T-helper 2 cell treated with Interferon-gamma antibody and Interleukin-4, amounts not matched to agents 100 ng/mL and 5 ng/mL, for 36 hours (primary cell): ENCODE data around the gene NTMT1. TPM values are rescaled to one million over a fixed set of nuclear protein-coding genes. Genes with fewer than 3 reads are reported as not detected.
"Not testable (repeated sequence)": the region's sequence is repeated elsewhere in the genome, so short reads cannot be mapped to it uniquely, and the experiment has no call there.

ENCODE experiments used
- intact Hi-C: fragments of 100-400 bp; cut with micrococcal nuclease; formaldehyde crosslinking; loops from one replicate; pipeline ENCODE4 v1.15.1; 2023
- total RNA-seq: library from RNA; stranded (reverse); gene quantifications from 2 replicates; pipeline ENCODE4 v1.2.3, GENCODE V29; 2022

The NTMT1 gene, protein sequence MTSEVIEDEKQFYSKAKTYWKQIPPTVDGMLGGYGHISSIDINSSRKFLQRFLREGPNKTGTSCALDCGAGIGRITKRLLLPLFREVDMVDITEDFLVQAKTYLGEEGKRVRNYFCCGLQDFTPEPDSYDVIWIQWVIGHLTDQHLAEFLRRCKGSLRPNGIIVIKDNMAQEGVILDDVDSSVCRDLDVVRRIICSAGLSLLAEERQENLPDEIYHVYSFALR
- total RNA-seq, result 34.4 and 38.6 TPM in 2 replicates

DNA sequence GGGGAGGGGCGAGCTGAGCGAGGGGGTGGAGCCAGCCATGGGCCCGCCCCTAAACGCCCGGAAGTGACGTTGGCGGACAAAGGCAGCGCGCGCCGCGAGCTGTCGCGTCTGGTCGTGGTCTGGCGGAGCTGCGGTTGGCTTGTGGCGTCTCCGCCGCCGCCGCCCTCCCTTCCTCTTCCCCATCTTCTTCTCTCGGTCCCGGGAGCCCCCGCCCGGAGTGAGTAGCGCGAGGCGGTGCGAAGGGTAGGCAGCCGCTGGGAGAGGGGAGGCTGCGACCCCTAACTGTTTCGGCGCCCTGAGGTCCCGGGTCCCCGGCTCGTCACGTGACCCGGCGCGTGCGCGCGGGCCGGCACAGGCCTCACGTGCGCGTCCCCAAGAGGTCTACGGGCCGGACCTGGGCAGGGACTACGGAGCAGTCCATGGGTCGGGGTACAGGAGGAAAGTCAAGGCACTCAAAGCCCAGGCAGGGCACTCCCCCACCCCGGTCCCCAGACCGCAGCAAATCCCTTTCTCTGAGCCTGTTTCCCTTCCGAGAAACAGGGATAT, at the start of gene NTMT1:
NTMT1 (plus strand) TSS at position 85 of the 546 bp plus-strand sequence. CDS start 6,541 bp downstream, outside the sequence.
- intact Hi-C loops, result loop anchor here (1.0 to 5.0 kb wide), 3 partner anchors 16 to 545 kb away; partner anchors contain the start of genes ASB6 and DOLPP1

DNA sequence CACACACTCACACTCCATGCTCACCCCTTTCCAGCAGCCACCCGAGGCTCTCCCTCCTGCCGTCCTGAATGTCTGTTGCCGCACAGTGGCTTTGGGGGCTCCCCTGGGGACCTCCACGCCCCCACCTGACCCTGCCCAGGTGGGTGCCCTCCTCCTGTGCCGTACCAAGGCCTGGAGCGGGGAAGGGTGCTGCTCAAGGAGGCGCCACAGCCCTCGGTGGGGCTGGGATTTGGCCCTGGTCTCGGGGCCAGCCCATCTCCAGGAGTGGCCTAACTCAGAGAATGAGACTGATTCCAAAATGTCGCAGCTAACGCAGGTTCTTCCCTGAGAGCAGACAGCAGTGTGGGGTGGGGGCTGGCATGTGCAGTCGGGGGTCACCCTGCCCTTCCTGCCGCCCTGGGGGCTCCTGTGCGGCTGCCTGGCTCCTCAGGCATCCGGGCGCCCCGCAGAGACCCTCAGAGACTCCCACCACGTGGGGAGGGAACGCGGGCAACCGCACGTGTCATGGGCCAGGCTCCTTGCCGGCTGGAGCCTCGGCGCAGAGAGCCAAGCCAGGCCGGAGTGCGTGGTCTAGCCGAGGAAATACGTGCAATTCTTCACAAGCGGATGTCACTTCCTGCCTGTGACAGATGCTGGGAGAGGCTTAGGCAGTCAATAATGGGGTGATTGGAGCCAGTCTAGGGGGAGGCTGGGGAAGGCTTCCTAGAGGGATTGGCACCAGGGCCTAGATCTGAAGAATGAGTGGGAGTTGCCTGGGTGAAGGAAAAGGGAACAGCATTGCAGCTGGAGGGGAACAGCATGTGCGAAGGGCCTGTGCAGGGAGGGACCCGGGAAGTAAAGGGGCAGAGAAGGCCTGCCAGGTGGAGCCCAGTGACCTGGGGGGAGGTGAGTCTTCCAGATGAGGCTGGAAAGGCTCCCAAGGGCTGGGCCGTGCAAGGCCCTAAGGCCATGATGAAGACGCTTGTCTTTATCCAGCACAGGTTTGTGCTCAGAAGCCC, 49.1 kb upstream of the NTMT1 start:
- intact Hi-C loops, result no loop called here

DNA sequence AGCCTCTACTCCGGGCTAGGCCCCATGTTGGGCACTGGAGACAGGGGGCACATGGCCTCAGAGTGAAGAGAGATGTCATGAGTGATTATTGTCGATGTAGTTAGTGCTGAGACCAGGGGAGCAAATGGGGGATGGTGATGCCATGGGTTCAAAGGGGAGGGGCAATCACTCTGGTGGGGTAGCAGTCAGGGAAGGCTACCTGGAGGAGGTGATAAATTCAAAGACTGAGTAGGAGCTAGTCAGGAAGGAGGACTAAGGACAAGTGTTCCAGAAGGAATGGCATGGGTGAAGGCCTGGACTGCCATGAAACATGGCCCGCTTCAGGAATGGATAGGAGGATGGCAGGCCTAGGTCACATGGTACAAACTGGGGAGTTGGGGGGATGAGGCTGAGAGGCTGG, 46.7 kb upstream of the NTMT1 start:
- intact Hi-C loops, result no loop called here

DNA sequence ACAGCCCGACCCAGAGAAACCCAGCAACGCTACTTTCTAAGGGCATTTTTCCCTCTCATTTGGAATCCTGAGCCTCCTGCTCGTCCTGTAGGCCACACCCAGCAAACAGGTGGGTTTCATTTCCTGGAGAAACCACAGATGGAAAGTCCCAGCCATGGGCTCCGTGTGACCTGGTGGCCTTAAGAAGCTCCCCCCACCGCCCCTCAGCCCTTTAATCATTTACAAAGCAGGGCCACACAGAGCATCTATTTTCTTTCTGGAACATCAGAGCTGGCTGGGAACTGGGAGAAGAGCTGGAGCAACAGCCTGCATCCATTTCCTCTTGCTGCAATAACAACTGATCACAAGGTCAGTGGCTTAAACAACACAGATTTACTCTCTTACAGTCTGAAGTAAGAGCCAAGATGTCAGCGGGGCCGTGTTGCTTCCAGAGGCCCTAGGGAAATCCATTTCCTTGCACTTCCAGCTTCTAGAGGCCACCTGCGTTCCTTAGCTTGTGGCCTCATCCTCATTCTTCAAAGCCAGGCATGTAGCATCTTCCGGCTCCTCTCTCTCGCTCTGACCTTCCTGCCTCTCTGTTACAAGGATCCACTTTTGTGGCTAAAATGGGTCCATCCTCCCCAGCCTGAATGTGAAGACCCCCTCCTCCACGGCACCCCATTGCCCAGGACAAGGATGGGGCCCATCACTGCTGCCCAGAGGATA, 45.6 kb upstream of the NTMT1 start:
- intact Hi-C loops, result loop anchor here (10.0 kb wide), 1 partner anchor 86 kb away; no protein-coding TSS in a partner anchor

DNA sequence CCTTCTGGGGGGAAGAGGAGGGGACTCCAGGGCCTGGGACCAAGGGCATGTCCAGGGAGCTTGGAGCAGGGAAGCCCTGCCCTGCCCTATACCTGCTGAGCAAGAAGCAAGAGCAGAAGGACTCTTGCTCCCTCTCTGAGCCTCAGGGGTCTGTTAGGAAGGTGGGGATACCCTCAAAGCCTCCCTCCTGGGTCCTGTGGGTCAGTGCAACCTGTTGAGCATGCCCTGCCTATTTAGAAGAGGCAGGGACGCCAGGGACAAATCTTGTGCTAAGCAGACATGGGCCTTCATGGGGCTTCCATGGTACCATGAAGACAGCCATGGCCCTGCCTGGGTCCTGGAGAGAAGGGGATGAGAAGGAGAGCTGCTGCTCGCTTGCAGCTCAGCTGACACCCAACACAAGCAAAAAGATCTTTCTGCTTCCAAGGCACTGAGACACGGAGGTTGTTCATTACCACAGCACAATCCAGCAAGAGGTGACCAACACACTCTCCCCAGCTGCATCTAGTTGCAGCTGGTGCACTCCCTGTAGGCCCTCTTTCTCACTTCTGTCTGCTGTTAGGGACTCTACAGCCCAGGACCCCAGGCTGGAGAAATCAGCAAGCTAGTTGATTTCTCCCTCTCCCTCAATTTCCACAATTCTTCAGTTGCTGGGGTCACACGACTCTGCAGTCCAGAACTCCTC, 44.3 kb upstream of the NTMT1 start:
- intact Hi-C loops, result loop anchor here (10.0 kb wide), 1 partner anchor 87 kb away; no protein-coding TSS in a partner anchor

DNA sequence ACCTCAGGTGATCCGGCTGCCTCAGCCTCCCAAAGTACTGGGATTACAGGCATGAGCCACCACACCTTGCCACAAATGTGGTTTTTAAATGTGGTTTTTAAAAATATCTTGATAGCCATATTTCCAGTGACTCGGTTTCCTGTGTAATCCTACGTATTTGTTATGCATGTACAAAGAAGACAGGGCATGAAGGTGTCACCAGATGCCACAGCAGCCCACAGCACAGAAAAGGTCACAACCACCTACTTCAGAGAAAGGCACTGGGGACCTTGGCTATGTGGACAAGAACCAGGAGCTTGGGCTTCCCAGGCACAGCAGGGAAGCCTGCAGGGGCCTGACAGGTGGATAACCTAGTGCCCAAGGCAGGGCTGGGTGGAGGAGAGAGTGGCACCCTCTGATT, 43.1 kb upstream of the NTMT1 start:
- intact Hi-C loops, result loop anchor here (10.0 kb wide), 1 partner anchor 88 kb away; no protein-coding TSS in a partner anchor

DNA sequence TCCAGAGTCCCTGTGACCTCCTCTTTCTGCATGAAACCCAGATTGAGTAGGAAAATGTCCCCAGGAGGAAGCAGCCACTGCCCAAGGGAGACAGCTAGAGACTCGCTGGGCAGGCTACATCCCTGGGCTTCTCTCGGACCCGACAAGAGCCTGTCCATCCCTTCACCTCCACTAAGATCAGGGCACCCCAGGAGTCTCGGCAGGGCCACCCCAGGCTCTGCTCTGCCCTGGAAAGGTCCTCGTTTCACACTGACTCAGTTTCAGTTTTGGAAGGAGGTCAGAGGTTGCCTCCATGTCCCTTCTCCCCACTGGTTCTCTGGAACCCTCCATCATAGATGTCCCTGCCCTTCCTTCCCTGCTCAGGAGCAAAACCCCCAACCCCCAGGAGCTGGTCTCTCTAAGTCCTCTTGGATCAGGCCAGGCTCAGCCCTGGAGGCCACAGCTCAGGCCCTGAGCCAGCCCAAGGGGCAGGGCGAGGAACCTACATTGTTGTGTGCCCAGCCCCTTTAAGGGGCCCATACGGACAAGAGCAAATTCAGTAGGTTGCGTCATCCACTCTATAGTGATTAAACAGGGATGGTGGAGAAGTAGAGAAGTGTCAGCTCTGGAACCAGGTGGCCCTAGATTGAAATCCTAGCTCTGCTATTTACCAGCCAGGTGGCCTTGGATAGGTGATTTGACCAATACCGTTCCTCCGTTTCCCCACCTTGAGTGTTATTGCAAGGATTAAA, 42.5 kb upstream of the NTMT1 start:
- intact Hi-C loops, result loop anchor here (10.0 kb wide), 1 partner anchor 89 kb away; no protein-coding TSS in a partner anchor

DNA sequence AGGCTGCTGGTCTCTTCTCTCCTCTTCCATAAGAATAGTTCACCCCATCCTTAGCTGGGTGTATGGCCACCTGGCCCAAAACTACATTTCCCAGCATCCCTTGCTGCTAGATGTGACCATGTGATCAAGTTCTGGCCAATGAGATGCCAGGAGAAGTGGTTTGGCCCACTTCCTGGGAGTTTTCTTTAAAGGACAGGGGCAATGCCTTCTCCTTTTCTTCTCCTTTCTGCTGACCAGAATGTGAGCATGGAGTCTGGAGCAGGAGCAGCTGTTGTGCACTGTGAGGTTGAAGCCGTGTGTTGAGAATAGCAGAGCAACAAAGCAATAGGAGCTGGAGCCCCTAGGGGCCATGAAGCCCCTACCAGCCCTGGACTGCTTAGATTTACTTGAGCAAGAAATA, 41.8 kb upstream of the NTMT1 start:
- intact Hi-C loops, result loop anchor here (10.0 kb wide), 1 partner anchor 89 kb away; no protein-coding TSS in a partner anchor

DNA sequence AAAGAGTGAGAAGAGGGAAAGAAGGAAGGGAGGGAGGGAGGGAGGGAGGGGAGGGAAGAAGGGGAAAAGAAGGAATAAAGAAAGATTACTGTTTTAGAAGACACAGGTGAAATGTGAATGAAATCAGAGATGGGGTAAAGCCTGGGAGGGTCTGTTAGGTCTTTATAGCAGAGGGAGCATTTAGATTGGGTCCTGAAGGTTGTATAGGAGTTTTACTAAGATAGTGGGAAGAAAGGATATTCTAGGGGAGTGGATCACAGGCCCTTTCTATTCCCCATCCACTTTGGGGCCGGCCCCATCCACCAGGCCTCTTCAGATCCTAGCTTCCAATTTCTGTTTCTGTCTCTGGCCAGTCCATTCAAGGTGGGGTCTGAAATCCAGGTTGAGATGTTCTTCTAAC, 40.6 kb upstream of the NTMT1 start:
- intact Hi-C loops, result loop anchor here (10.0 kb wide), 1 partner anchor 91 kb away; no protein-coding TSS in a partner anchor

DNA sequence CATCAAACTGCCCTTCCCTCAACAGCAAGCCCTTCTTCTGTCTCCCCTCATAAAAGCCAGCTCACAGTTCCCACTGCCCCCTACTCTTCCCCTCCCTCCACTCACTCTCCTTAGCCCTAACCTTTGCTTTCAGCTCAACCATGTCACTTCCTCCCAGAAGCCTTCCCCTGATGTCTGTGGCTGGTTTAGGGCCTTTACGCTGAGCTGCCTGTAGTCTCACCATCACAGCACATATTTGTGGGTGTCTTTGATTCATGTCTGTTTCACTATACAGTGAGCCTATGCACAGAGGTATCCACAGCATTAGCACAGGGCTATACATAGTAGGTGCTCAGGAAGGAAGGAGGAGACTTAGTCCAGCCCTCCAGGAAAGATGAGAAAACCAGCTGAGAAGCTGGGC, 39.7 kb upstream of the NTMT1 start:
- intact Hi-C loops, result loop anchor here (10.0 kb wide), 1 partner anchor 91 kb away; no protein-coding TSS in a partner anchor

DNA sequence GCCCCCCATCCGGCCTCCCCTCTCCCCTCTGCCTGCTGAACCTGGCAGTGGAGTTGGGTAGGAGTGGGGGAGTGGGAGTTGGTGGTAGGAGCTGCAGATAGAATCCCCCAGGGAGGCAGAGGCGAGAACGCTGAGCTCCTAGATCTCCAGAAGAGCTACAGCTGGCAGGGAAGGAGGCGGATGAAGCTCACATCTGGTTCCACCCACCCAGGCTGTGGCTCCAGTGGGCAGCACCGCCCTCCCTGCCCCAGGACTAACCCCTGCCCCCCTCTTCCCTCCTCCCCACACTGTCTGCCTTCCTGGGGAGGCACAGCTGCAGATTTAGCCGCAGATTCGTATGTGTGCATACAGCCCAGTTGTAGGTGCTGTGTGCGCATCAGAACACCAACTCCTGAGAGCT, 39.3 kb upstream of the NTMT1 start:
- intact Hi-C loops, result loop anchor here (10.0 kb wide), 1 partner anchor 92 kb away; no protein-coding TSS in a partner anchor

DNA sequence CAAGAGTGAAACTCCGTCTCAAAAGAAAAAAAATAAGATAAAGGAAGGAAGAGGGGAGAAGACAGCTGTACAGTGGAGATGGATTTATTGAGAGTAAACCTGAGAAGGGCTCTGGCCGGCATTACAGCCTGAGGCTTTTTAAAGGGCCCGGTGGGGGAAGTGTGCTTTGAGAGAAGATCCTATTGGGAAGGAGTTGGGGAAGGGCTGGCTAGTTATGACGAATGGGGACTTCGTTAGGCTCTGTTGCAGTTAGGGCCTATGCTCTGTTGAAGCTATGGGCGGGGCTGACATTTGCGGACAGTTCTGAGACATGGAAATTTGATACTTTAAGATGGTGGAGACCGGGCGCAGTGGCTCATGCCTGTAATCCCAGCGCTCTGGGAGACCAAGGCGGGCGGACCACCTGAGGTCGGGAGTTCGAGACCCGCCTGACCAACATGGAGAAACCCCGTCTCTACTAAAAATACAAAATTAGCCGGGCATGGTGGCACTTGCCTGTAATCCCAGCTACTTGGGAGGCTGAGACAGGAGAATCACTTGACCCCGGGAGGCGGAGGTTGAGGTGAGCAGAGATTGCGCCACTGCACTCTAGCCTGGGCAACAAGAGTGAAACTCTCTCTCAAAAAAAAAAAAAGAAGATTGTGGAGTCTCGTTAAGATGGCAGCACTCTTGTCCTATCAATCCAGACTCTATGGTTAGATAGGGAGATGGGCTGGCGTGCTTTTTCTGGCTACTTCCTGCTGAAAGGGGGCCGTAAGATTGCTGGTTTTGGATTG, 38.3 kb upstream of the NTMT1 start:
- intact Hi-C loops, result loop anchor here (10.0 kb wide), 1 partner anchor 93 kb away; no protein-coding TSS in a partner anchor

DNA sequence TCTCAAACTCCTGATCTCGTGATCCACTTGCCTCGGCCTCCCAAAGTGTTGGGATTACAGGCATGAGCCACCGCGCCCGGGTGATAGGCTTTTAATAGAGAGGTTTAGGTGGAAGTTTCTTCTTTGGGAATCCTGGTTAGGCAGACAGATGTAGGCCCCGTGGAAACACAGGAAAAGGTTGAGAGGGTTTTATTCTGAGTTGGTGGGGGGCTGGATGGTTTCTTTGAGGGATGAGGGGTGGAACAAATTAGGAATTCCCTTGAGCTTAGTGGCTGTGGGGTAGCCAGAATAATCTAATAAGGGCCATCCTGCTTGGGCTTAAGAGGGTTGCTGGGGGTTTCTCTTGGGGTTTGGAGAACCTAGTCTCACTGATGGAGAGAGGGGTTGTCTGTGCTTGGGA, 35.5 kb upstream of the NTMT1 start:
- intact Hi-C loops, result no loop called here

DNA sequence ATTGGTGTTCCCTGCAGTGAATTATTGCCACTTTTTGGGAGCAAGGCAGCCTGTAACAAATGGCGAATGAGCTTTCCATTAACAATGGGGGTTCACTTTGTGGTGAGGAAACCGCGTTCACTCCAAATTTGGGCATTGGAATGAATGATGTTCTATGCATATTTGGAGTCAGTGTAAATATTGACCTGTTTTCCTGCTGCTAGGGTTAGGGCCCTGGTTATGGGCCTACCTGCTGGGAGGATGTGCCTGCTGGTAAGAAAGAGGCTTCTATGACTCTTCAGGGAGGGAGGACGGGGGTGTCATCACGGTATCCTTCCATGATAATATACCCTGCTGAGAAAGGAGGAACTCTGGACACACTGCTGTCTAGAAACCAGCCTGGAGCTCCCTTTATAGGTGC, 34.0 kb upstream of the NTMT1 start:
- intact Hi-C loops, result no loop called here

DNA sequence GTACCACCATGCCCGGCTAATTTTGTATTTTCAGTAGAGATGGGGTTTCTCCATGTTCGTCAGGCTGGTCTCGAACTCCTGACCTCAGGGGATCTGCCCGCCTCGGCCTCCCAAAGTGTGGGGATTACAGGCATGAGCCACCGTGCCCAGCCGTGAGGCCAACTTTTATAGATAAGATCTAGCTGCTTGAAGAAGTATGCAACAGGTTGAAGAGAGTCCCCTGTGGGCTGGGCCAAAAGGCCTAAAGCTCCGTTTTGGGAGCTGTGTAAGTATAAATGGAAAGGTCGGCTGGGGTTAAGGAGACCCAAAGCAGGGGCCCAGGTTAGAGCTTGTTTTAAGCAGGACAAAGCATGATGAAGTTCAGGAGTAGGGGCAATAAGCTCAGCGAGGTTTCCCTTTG, 33.2 kb upstream of the NTMT1 start:
- intact Hi-C loops, result not testable (repeated sequence)

DNA sequence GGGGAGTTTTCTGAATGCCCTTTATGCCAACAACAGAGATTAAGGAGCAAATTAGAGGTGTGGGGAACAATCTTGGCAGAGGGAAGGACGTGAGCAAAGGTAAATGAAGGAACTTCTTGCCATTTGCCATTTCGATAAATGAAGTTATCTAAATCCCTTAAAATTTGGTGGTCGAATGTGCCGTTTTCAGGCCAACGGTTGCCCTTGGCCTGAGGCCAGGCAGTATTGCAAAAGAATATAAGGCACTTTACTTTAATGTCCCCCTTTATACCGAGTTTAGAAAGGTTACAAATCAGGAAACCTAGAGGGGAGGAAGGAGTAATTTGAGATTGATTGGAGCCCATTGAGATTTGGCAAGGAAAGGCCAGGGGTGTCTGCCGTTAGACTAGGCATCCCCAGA, 31.3 kb upstream of the NTMT1 start:
- intact Hi-C loops, result no loop called here

DNA sequence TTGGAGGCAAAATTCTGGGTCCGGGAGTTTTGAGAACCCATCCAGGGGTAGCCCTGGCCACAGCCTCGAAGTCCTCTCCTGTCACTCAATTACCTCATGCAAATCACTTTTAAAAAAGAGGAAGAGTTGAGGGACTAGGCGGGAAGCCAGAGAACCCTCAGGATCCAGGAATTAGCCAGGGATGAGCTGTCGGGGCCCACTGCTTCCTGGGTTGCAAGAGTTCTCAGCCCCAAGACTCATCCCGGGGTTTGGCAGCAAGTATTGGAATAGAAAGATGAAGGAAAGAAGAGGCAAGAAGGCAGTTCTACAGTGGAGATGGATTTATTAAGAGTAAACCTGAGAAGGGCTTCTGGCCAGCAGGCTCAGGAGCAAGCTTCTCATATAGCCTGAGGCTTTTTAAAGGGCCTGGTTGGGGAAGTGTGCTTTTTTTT, 30.6 kb upstream of the NTMT1 start:
- intact Hi-C loops, result no loop called here

DNA sequence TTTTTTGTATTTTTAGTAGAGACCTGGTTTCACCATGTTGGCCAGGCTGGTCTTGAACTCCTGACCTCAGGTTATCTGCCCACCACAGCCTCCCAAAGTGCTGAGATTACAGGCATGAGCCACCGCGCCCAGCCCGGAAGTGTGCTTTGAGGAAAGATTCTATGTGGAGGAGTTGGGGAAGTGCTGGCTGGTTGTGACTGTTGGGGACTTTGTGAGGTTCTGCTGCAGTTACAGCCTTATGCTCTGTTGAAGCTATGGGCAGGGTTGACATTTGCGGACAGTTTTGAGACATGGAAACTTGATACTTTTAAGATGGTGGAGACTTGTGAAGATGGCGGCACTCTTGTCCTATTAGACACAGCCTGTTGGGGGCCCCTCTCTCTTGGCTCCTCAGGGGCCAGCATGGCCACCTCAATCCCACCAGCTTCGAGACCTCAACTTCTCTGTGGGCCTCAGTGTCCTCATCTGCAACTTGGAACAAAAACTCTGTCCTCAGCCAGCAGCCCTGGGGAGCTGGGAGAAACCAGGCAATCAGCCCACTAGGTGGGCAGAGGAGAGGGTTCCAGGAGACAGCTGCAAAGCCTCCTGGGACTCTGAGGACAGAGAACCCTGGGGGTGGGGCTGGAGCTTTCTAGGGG, 29.9 kb upstream of the NTMT1 start:
- intact Hi-C loops, result no loop called here
